GM13976 (cell line): ENCODE results near the gene TMEM233.
"Not testable (repeated sequence)": the region's sequence is repeated elsewhere in the genome, so short reads cannot be mapped to it uniquely, and the experiment has no call there.

ENCODE experiments used
- DNase-seq: peaks from one replicate; pipeline ENCODE4 v3.0.0; 2012; ENCODE audit warnings: low spot score
- in situ Hi-C: fragments of 300-500 bp; cut with MboI; formaldehyde crosslinking; loops from one replicate; pipeline ENCODE4 v1.12.0; 2022; ENCODE audit warnings: low sequenced_read_pairs, mixed read lengths, inconsistent platforms; ENCODE audit not compliant: unreplicated experiment
- TF ChIP-seq, protein P1 (sequence below): IDR thresholded peaks from 2 replicates; pipeline ENCODE4 v1.5.1; 2012; ENCODE audit warnings: borderline replicate concordance, mild to moderate bottlenecking; ENCODE audit not compliant: insufficient read depth; ENCODE audit errors: extremely low read depth, missing control alignments, control extremely low read depth

The TMEM233 gene

DNA sequence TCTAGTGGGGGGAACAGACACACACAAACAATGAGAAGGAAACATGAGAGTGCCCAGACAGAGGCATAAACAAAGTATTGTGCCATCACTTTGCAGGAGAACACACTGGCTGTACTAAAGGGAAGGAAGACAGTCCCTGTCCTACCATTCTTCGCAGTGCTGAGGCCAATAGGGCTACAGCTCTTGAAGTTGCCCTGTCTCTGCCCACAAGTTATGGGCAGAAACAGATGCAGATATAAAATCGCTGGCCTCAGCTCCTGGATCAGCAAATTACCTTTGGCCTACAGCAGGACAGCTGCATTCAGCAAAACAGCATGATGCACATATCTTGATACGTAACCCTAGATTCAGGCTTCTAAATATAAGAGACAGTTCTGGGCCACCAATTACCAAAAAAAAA is 51.4 kb downstream of the TMEM233 start:
- TF ChIP-seq, protein P1, sequence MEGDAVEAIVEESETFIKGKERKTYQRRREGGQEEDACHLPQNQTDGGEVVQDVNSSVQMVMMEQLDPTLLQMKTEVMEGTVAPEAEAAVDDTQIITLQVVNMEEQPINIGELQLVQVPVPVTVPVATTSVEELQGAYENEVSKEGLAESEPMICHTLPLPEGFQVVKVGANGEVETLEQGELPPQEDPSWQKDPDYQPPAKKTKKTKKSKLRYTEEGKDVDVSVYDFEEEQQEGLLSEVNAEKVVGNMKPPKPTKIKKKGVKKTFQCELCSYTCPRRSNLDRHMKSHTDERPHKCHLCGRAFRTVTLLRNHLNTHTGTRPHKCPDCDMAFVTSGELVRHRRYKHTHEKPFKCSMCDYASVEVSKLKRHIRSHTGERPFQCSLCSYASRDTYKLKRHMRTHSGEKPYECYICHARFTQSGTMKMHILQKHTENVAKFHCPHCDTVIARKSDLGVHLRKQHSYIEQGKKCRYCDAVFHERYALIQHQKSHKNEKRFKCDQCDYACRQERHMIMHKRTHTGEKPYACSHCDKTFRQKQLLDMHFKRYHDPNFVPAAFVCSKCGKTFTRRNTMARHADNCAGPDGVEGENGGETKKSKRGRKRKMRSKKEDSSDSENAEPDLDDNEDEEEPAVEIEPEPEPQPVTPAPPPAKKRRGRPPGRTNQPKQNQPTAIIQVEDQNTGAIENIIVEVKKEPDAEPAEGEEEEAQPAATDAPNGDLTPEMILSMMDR = no peak
- in situ Hi-C loops = no loop called here

DNA sequence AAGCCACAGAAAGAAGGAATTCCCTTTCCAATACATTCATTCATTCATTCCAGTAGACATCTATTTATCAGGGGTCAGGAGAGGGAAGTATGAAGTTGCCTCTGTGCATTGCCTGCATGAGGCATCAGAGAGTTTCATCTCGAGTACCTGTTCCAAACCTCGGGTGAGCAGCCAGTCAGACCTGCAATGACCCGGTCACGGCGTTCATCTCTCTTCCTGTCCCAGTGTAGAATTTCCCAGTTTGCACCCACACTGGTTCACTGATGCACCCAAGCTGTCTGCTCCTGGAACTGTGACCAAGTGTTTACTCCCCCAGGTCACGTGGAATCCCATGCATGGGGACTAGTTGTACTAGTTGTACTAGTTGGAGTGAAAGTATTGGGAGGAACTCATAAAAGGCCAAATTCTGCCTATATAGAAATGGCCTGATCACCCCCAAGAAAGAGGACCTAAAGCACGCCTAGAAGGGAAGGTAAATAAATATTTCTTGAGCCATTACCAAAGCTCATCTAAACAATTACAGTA is 52.0 kb downstream of the TMEM233 start:
- in situ Hi-C loops = no loop called here

More for the DNA sequence above, 51.4 kb downstream of the TMEM233 start:
- DNase-seq = no peak

DNA sequence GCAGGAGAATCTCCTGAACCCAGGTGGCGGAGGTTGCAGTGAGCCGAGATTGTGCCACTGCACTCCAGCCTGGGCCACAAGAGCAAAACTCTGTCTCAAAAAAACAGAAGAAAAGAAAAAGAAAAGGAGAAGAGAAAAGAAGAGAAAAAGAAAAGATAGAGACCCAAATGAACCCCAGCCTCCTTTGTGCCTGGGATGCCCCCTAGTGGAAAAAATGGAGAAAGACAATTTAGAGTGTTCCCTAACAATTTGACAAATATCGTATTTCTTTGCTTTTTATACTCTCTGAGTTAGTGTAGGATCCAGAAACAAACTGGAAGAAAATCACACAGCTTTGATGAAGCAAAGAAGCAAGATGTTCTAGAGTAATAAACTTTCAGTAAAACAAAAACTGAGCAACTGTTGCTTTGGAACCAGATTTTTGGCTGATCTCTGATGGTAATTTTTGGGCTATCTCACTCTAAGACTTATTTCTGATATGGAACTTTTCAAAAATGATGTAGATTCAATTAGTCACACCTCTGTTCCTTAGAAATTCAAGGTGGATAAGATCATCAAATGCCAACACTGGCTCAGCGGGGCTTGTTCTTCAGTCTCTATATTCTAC is 55.7 kb downstream of the TMEM233 start:
- peak; percentile 76 for DNase-seq
- in situ Hi-C loops = no loop called here
- TF ChIP-seq, protein P1 = peak; percentile 54

More for the DNA sequence above, 52.0 kb downstream of the TMEM233 start:
- TF ChIP-seq, protein P1 = no peak
- DNase-seq = no peak

DNA sequence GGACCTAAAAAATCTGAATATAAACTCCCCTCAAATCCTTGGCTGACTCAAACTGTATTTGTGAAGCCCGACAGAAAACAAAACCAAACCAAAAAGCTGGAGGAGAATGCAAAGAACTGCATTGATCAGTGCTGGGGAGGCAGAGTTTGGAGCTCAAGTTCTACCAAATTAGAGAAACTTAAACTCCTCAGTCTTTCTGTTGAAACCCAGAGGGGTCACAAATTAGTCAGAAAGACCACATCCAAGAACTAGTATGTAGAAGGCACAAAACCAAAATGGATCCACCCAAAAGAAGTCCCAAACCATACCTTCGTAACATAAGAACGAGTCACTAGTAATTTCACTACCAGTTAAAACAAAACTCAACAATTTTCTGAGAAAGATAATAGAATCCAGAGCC is 59.1 kb downstream of the TMEM233 start:
- TF ChIP-seq, protein P1 = no peak
- in situ Hi-C loops = loop anchor here (10.0 kb wide), 1 partner anchor 218 kb away; no protein-coding TSS in a partner anchor

DNA sequence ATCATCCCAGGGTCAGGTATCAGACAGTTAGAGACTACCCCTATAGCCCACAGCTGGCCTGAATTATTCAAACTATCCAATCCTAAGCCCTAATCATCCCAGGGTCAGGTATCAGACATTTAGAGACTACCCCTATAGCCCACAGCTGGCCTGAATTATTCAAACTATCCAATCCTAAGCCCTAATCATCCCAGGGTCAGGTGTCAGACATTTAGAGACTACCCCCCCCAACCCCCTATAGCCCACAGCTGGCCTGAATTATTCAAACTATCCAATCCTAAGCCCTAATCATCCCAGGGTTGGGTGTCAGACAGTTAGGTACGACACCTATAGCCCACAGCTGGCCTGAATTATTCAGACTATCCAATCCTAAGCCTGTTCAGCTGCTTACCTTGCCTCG is 63.4 kb downstream of the TMEM233 start:
- in situ Hi-C loops = loop anchor here (10.0 kb wide), 1 partner anchor 222 kb away; no protein-coding TSS in a partner anchor
- not testable (repeated sequence) for DNase-seq

More for the DNA sequence above, 59.1 kb downstream of the TMEM233 start:
- DNase-seq = no peak

DNA sequence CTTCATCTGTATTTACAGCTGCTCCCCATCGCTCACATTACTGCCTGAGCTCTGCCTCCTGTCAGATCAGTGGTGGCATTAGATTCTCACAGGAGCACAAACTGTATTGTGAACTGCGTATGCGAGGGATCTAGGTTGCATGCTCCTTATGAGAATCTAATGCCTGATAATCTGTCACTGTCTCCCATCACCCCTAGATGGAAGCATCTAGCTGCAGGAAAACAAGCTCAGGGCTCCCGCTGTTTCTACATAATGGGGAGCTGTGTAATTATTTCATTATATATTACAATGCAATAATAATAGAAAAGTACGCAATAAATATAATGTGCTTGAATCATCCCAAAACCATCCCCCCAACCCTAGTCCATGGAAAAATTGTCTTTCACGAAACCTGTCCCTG is 64.6 kb downstream of the TMEM233 start:
- DNase-seq = not testable (repeated sequence)
- in situ Hi-C loops = loop anchor here (10.0 kb wide), 1 partner anchor 223 kb away; no protein-coding TSS in a partner anchor

DNA sequence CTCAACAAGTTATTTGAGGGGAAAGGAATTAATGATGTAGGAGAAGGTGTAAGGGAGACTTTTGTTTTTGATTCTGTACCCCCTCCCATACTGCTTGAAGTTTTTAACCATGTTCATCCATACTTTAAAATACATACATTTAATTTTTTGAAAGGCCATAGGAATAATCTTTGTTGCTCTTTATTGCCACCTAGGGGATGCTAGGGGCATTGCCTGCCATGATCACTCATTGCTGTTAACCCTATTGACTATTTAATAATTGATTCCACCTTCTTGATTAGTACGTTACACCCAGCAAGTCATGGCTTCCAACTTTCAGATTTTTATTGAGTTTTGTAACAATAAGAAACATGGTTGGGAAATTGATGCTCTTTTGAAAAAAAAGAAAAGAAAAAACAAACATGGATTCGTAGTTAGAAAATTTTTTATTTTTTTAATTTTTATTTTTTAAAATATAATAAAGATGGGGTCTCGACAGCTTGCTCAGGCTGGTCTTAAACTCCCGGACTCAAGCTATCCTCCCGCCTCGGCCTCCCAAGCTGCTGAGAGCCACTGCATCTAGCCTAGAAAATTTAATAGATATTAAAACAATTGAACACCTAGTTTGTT is 65.8 kb downstream of the TMEM233 start:
- peak; percentile 66 for DNase-seq
- in situ Hi-C loops = loop anchor here (10.0 kb wide), 1 partner anchor 225 kb away; no protein-coding TSS in a partner anchor
- TF ChIP-seq, protein P1 = peak; percentile 86
